NK-92 treated with Interleukin-12 subunit alpha and Interleukin-12 subunit beta, amount 100 ng/mL, for 24 hours (cell line): ENCODE results near the gene PCDHA5.
"Not testable (repeated sequence)": the region's sequence is repeated elsewhere in the genome, so short reads cannot be mapped to it uniquely, and the experiment has no call there.

Experiments used
- DNase-seq: peaks from one replicate; lab custom pipeline; 2025; lab: John Stamatoyannopoulos, UW

Gene PCDHA5

GRCh38 chr5:140821375-140822280 is at the start of gene PCDHA5:
PCDHA5 (plus strand) TSS chr5:140821613.
- DNase-seq, result no peak

GRCh38 chr5:140780512-140780911 is 40.9 kb upstream of the PCDHA5 start:
- no peak for DNase-seq

GRCh38 chr5:140785905-140786686 is 35.3 kb upstream of the PCDHA5 start, which contains the start of gene PCDHA1:
PCDHA1 (plus strand) TSS chr5:140786140.
- no peak for DNase-seq

- DNase-seq, result not testable (repeated sequence)
Observed at GRCh38 chr5:140787422-140787821, 34.0 kb upstream of the PCDHA5 start.

GRCh38 chr5:140787849-140788504 is 33.4 kb upstream of the PCDHA5 start:
- not testable (repeated sequence) for DNase-seq

GRCh38 chr5:140791089-140791488 is 30.3 kb upstream of the PCDHA5 start:
- DNase-seq, result no peak

- no peak for DNase-seq
Observed at GRCh38 chr5:140794595-140795258, 26.7 kb upstream of the PCDHA5 start, which contains the start of gene PCDHA2. PCDHA2 (plus strand) TSS chr5:140794852.

GRCh38 chr5:140795259-140795641 is 26.2 kb upstream of the PCDHA5 start:
- no peak for DNase-seq

GRCh38 chr5:140796072-140796717 is 25.2 kb upstream of the PCDHA5 start:
- DNase-seq, result not testable (repeated sequence)

GRCh38 chr5:140796718-140797095 is 24.7 kb upstream of the PCDHA5 start:
- no peak for DNase-seq

GRCh38 chr5:140800816-140801493 is 20.5 kb upstream of the PCDHA5 start, which contains the start of gene PCDHA3:
PCDHA3 (plus strand) TSS chr5:140801057.
- no peak for DNase-seq

- DNase-seq, result no peak
Observed at GRCh38 chr5:140801494-140801841, 19.9 kb upstream of the PCDHA5 start.

- DNase-seq, result not testable (repeated sequence)
Observed at GRCh38 chr5:140802381-140802780, 19.0 kb upstream of the PCDHA5 start.

GRCh38 chr5:140802781-140803271 is 18.6 kb upstream of the PCDHA5 start:
- no peak for DNase-seq

GRCh38 chr5:140806834-140807775 is 14.3 kb upstream of the PCDHA5 start, which contains the start of gene PCDHA4:
PCDHA4 (plus strand) TSS chr5:140807068.
- no peak for DNase-seq

- DNase-seq, result not testable (repeated sequence)
Observed at GRCh38 chr5:140808241-140808888, 13.0 kb upstream of the PCDHA5 start.

GRCh38 chr5:140808889-140809291 is 12.5 kb upstream of the PCDHA5 start:
- no peak for DNase-seq

- no peak for DNase-seq
Observed at GRCh38 chr5:140822281-140822629, 842 bp downstream of the PCDHA5 start.

- DNase-seq, result not testable (repeated sequence)
Observed at GRCh38 chr5:140822969-140823368, 1.6 kb downstream of the PCDHA5 start.
